OCI-M1 (cell line): Measurements from ENCODE around the gene U2SURP.
"Not testable (repeated sequence)": the region's sequence is repeated elsewhere in the genome, so short reads cannot be mapped to it uniquely, and the experiment has no call there.

Experiments used
- DNase-seq: peaks from one replicate; lab custom pipeline; 2025; lab: John Stamatoyannopoulos, UW

U2SURP gene

DNA sequence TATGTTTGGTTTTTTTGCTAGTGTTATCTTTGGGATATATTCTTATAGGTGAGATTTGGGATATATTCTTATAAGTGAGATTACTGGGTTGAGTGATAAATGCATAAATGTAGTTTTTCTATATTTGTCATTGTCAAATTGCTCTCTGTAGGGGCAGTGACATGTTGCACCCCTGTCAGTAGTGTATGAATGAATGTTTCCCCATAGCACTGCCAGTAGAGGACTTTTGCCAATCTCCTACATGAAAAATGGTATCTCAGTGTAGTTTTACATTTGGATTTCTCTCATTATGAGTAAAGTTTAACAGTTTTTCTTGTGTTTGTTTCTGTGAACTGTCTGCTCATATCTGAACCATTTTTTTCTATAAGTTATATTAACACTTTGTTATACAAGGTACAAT lies 13.6 kb downstream of the U2SURP start:
- no peak for DNase-seq

- peak; percentile 13 for DNase-seq
These were observed 15.1 kb downstream of the U2SURP start for GRCh38 chr3:143016321-143016972.

DNA sequence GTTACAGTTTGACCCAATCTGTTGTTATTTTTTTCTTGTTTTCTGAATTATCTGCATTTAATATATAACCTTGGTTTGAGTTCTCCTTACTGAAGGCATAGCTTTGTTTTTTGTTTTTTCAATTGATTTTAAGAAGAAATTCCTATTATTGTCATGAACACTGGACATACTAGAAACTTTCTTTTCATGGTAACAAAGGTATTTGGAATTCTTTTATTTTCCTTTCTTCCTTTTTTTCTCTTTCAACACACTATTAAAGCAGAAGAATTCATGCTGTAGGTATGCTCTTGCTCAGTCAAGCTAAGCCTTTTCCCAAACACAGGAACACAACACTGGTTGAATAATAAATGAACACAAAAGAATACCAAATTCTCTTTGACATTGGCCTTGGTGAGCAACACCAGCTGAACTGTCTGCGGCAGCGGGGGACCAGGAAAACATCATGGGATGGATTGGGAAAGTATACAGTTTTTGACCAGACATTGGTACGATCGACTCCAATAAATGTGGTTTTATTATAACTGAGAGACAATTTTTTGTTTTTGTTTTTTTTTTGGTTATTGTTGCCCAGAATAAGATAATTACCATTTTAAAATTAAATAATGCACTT lies 23.1 kb downstream of the U2SURP start:
- DNase-seq: no peak

DNA sequence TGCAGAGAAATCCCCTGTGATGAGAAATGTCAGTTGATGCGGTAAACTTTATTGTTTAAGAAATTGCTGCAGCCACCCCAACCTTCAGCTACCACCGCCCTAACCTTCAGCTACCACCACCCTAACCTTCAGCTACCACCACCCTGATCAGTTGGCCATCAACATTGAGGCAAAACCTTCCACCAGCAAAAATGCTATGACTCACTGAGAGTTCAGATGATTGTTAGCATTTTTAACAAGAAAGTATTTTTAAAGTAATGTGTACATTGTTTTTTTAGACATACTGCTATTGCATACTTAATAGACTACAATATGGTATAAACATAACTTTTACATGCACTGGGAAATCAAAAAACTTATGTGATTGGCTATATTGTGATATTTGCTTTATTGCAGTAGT lies 30.0 kb downstream of the U2SURP start:
- no peak for DNase-seq

DNA sequence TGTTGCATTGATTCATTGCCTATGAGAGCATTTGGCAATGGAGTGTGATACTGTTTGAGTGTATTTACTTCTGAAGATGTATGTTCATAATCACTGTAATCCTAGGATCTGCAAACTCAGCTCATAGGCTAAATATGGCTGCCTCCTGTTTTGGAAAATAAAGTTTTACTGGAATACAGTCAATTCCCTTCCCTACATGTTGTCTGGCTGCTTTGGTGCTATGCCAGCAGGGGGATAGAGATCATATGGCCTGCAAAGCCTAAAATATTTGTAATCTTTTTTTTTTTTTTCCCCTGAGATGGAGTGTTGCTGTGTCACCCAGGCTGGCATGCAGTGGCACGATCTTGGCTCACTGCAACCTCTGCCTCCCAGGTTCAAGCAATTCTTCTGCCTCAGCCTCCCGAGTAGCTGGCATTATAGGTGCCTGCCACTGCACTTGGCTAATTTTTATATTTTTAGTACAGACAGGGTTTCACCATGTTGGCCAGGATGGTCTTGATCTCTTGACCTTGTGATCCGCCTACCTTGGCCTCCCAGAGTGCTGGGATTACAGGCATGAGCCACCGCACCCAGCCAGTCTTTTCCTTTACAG lies 30.5 kb downstream of the U2SURP start:
- not testable (repeated sequence) for DNase-seq

GRCh38 chr3:143035466-143036211 lies 34.3 kb downstream of the U2SURP start:
- peak; percentile 9 for DNase-seq

DNA sequence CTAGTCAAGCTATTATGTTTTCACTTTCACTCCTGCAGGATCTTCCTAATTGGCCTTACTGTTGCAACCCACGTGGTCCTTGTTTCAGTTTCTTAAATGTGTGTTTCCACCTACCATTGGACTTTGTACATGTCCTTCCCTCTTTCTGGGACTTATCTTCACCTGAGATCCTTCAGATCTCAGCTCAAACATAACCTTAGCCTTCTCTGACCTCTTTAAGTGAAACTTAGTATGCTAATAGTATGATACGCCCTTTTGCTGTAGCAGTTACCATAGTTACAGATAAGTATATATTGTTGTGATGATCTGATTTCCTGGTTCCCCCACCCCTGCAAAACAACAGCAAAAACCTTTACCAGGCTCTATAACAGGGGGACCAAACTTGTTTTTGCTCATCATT lies 35.2 kb downstream of the U2SURP start:
- DNase-seq: peak; percentile 24

GRCh38 chr3:143037867-143038266 lies 36.5 kb downstream of the U2SURP start:
- peak; percentile 17 for DNase-seq

DNA sequence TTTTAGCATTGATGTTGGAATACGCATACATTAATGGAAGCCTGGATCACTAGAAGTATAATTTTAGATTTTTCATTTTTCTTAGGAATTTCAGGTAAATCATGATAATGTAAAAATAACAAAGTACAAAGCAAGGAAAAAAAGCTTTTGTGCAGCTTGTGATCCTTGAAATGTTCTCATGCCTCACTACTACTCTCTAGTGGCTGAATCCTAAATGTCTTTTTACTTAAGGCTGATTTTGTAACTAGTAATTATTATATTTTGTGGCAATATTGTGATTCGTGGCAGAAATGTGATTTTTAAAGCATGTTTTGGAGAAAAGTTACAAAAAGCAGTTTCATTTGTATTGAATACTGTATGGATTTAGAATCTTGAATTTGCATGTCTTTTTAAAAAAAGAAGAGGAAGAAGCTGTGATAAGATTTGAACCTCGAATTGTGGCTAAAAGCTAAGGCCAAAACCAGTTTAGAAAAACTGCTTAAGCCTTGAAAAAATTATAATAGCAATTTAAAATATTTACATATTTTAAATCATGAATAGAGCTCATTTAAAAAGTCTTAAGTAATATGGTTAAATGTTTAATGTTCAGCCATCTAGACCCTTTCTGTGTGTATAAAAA lies 39.0 kb downstream of the U2SURP start:
- peak; percentile 60 for DNase-seq

DNA sequence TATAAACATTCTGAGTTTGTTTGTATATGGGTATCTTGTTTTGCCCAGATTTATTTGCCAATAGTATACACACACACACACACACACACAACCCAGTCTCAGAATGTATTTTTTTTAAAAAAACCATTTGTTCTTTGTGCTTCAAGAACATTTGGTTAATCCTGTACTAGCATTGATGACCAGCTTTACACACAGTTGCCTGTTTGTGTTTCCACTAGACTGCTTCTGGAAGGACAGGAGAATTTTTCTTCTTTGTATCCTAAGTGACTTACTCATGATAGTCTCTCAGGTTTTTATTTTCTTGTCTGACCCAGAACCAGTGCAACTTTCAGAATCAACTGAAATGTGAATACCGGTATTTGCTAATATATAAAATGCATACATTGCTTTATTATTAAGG lies 40.5 kb downstream of the U2SURP start:
- no peak for DNase-seq

DNA sequence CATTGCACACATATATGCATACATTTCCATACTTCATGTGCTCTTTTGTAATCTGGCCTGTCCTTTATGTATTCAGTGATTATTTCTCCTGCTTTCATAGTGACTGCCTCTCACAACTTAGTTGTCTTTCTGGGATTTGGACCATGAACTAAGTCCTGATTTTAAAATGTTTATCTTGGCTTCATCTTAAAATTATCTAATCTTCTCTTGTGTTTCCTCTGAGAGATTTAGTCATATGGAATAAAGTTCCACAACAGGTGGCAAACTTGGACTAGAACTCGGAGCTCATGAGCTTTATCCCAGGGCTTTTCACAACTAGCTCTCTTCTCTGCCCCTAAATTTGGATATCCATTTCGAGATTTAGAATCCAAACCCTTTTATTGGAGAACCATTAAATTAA lies 44.3 kb downstream of the U2SURP start:
- no peak for DNase-seq

- not testable (repeated sequence) for DNase-seq
These were observed 44.7 kb downstream of the U2SURP start for GRCh38 chr3:143046075-143046474.

- no peak for DNase-seq
These were observed 52.6 kb downstream of the U2SURP start for GRCh38 chr3:143054011-143054410.

DNA sequence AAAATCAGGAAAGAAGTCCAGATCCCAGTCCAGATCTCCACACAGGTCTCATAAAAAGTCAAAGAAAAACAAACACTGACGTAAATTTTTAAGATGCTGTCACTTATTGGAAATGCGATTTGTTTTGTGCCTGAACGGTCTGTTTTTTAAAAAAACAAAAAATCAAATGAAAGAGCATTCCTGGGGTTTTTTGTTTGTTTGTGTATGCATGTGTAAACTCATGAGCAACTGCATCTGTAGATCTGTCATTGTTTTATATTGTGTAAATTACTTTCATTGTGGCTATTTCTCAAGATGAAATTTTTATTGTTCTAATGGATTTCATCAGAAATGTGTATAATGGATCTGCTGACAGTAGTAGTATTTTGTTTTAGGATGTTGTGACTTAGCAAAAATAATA lies 55.0 kb downstream of the U2SURP start:
- DNase-seq: no peak

GRCh38 chr3:143060906-143061305 lies 59.5 kb downstream of the U2SURP start:
- DNase-seq: peak; percentile 61

DNA sequence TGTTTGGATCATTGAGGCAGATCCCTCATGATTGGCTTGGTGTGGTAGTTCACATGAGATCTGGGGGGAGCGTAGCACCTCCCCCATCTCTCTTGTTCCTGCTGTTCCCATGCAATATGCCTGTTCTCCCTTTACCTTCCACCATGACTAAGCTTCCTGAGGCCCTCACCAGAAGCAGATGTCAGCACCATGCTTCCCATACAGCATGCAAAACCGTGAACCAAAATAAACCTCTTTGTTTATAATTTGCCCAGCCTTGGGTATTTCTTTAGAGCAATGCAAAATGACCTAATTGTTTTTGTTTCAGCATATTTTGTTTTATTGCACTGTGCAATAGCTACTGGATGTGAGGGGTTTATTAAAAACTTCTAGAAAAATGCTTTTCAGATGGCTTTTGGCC lies 61.6 kb downstream of the U2SURP start:
- DNase-seq: no peak

DNA sequence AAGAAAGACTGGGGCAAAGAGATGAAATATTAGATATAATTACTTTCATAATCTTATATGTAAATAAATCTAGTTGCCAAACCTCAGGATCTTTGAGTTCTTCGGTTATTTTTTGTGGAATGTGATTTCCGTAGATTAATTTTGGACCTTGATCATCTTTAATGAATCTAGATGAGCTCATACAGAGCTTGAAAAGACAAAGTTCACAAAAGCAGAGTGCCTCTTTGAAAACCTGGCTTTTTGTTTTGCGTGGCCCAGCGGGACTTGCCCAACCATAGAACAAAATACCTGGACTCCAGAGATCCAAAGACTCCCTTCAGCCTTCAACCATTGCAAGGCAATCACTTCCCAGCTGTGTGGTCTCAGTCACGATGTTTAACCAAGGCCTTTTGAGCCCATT lies 63.4 kb downstream of the U2SURP start:
- no peak for DNase-seq

GRCh38 chr3:143065364-143065763 lies 64.0 kb downstream of the U2SURP start:
- DNase-seq: no peak

DNA sequence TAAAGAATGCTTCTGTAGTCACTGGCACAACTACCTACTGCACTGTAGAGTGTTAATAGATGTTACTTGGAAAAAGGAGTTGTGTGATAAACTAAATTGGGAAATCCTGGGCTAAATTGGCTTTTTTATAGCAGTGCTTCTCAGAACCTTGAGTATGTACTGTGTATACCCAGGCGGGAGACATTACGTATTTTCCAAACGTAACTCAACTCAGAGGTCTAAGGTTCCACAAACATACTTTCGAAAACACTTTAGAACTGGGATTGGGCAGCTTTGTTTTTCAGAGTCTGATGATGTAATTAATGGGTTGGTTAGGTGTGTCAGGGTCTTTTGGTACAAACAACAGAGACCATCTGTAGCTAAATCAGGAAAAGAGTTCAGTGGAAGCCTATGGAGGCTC lies 64.7 kb downstream of the U2SURP start:
- DNase-seq: no peak

DNA sequence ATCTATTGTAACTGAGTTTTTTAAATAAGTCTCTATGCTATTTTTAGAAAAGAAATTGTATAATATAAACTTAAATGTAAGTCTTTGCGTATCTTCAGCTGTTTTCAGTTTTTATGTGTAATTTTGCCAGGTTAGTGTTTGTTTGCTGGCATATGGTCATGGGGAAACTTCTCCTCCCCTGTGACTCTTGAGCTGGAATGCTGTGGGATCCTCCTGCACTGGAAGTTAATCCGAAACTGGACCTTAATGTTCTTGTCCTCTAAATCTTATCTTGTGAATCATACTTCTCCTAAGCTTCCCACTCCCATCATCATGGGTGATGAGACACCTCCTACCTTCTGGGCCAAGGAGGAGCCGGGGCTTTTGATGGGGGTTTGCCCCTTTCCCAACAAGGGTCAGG lies 65.8 kb downstream of the U2SURP start:
- DNase-seq: no peak

DNA sequence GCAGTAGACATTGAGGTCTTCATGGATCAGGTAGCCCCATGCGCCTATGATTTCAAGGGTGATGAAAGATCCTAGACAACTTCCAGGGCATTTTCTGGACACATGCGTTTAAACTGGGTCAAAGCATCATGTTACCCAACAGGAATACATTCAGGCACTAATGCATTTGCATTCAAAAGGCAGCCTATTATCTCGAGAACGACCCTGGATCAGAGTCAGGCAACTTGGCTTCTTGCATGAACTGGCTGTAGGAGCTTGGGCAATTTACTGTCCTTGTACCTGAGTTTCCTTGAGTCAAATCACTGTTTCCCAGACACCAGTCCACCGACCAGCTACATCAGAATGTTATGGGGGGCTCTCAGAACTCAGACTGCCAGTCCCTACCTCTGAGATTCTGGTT lies 66.7 kb downstream of the U2SURP start:
- no peak for DNase-seq

DNA sequence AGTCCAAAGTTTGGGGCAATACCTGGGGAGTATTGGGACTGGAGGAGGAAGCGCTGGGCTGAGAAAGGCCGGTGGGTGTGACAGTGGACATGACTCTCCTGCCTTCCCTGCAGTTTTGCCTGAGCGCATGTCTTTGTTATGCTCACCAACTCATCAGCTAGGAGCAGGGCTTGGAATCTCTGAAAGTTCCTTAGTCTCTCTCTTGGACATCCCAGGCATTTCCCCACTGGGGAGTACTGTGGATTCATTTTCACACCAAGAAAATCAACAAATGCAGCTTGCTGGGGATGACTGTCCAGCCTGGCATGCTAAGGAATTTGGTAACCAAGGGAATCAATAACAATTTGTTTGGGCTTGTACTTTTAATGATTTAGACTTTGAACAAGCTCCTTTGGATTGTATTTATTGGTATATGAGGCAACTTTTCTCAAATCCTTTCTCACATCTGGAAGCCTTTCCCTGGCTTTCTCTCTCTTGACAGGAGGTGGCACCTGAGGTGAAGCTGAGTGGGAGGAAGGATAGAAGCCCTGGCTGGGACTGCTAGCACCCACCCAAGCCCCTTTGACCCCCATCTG lies 69.7 kb downstream of the U2SURP start:
- no peak for DNase-seq
